GM12801 (cell line): ENCODE measurements around the gene VAV2.

ENCODE experiments used
- CTCF ChIP-seq: IDR thresholded peaks from one replicate; pipeline ENCODE4 v1.5.1; 2011; ENCODE audit warnings: control low read depth; ENCODE audit not compliant: insufficient read length; ENCODE audit errors: extremely low read depth

The VAV2 gene

GRCh38 chr9:133729617-133730281 is 262.4 kb downstream of the VAV2 start:
- no peak for TF ChIP-seq CTCF

DNA sequence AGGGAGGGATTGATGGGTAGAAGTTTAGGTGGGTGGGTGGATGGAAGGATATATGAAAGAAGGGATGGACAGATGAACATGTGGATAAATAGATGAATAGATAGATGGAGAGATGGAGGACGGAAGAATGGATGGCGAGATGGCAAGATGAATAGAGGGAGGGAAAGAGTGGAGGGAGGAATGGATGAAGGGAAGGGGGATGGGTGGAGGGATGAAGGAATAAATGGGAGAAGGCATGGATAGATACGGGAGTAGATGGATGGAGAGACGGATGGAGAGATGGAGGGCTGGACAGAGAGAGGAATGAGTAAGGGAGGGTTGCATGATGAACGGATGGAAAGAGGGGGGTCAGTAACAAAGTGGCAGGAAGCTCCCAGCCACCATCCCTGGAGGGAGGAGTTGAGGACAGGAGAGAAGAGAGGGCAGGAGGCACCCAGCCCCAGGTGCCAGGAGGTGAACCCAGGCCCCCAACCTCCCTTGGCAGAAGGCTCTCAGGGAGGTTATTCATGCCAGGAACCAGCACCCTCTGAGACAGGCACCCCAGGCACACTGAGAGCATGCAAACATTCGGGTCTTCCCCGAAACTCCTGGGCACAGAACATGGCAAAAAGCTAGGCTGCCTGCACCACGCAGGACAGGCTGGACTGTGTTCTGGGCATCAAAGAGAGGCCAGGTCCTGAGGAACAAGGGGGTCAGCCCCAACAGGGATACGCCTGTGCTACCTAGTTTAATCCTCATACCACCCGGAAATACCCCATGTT is 263.1 kb downstream of the VAV2 start:
- TF ChIP-seq CTCF: no peak

- no peak for TF ChIP-seq CTCF
Observed at GRCh38 chr9:133727876-133728441, 264.2 kb downstream of the VAV2 start.

DNA sequence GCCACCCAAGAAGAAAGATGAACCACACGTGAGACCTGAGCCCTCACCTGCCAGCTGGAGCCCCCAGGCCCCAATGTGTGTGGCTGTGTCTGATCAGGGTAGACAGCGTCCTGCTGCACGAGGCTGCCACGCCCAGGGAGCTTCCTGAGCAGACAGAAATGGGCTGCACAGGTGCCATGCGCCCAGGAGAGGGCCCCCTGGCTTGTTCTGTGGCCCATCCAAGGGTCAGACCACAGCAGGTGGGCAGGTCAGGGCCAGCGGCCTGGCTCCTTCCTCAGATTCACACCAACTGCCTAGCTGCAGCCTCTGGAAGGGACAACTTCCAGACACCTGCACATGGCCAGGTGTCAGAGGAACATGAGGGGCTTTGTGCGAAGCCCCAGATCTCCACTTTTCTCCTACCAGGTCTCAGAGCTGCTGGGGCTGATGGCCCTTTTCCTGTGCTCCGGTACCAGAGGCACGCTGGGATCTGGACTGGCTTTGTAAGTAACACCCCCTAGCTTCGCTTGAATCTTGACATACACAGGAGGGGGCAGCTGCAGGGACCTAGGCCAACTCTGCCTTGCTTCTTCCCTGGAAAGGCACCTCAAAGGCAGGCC is 264.7 kb downstream of the VAV2 start:
- no peak for TF ChIP-seq CTCF

- TF ChIP-seq CTCF: no peak
Observed at GRCh38 chr9:133726401-133727276, 265.5 kb downstream of the VAV2 start.

- TF ChIP-seq CTCF: no peak
Observed at GRCh38 chr9:133725886-133726285, 266.2 kb downstream of the VAV2 start.
